ENCODE results near the gene STAG1.
"Not testable (repeated sequence)": the region's sequence is repeated elsewhere in the genome, so short reads cannot be mapped to it uniquely, and the experiment has no call there.

STAG1 gene

GRCh38 chr3:136576279-136577009, 175.7 kb downstream of the STAG1 start:
- DNase-seq, result no peak

GRCh38 chr3:136567599-136568188, 184.5 kb downstream of the STAG1 start:
- no peak for DNase-seq

GRCh38 chr3:136564962-136565361, 187.2 kb downstream of the STAG1 start:
- DNase-seq, result not testable (repeated sequence)

- no peak for DNase-seq
These were observed 190.2 kb downstream of the STAG1 start for GRCh38 chr3:136562026-136562425.

- no peak for DNase-seq
These were observed 192.3 kb downstream of the STAG1 start for GRCh38 chr3:136559896-136560295.

- DNase-seq, result not testable (repeated sequence)
These were observed 202.7 kb downstream of the STAG1 start for GRCh38 chr3:136549461-136549860.

GRCh38 chr3:136547293-136547692, 204.9 kb downstream of the STAG1 start:
- DNase-seq, result no peak

DNA sequence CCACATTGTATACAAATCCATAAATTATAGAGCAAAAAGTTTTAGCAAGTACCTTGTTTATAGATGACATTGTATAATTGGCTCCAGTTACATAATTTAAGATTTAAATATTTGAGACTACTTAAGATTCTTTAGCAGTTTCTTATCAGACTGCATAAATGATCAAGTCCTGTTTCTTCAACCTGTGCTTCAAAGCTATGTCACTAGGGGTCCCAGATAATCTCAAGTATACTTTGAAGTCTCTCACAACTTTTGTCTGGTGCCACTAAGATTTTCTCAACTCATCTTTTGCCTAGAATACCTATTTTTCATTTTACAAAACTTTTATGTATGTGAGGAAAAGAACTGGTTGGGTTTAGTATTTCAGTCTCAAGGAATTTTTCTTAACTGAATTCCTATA, 205.5 kb downstream of the STAG1 start:
- DNase-seq, result no peak

DNA sequence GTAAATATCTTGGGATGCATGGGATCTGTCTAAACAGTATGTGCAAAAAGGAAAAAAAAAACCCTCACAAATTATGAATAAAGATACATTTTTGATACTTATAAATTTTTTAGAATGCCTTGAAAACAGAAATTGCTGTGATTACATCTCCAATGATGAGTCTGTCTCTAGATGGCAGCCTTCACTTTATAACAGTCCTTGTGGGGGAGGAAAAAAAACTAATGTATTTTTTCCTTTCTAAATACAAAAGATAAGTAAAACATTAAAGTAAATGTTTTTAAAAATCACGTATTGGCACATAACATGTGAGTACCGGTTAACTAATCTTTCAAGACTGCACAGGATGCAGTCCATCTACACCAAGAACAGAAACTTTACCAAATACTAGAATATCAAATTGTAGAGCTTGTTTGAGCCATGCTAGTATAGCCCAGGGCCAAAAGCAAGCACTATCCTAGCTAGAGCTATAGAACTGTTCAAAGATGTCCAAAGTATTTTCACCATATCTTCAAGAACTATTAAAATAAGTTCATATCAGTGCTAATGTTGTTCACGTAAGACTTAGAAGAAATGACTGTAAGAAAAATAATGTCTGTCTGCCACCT, 206.4 kb downstream of the STAG1 start:
- no peak for DNase-seq

DNA sequence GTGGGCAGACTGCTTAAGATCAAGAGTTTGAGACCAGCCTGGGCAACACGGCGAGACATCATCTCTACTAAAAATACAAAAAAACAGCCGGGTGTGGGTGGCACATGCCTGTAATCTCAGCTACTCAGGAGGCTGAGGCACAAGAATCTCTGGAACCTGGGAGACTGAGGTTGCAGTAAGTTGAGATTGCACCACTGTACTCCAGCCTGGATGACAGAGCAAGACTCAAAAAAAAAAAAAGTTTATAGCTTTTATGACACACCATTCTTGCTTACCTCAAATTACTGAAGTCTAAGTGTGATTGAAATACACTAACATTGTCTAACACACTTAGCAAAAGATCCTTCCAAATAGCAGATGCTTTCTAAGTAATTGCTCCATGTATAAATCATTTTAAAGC, 207.6 kb downstream of the STAG1 start:
- DNase-seq, result no peak

- DNase-seq, result no peak
These were observed 208.8 kb downstream of the STAG1 start for GRCh38 chr3:136543385-136543784.

DNA sequence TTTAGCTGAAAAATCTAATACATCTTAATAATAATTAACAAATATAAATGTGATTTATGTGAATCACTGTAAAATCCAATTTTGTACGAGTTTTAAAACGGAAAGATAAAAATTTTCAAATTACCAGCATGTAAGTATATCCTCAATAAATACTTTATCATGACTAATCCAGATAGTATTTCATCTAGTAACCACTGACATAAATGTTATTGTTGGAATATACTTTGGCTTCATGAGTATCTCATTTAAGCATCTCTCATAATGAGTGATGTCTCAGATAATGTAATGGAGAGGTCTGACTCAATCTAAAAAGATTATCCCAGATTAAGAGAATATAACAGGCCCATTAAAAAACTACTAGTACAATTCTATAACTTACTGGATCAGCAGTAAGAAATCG, 216.3 kb downstream of the STAG1 start:
- no peak for DNase-seq

DNA sequence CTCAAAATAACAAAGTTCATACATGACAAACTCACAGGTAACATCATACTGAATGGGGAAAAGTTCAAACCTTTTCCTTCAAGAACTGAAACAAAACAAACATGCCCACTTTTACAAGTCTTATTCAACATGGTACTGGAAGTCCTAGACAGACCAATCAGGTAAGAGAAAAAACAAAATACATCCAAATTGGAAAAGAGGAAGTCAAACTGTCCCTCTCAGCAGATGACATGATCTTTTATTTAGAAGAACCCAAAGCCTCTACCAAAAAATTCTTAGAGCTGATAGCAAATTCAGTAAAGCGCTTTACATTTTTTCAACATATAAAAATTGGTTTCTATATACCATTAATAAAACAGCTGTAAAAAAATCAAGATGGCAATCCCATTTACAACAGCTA, 219.4 kb downstream of the STAG1 start:
- DNase-seq, result no peak

DNA sequence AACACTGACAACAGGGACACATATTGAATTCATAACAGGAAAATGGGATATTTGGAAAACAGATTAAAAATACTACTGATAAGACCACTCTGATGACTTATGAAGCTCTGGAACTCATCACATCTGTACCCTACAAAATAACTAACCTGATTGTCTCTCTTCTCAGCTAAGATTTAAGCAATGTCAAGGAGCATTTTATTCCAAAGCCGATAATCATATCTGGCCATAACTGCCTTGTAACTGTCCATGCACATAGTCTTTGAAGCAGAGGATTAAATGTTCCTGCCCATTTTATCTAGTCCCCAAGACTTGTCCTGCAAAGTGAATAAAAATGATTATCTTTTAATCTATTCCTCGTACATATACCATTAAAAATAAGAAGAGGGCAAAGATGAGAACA, 234.1 kb downstream of the STAG1 start:
- no peak for DNase-seq

- no peak for DNase-seq
These were observed 235.5 kb downstream of the STAG1 start for GRCh38 chr3:136516656-136517055.

DNA sequence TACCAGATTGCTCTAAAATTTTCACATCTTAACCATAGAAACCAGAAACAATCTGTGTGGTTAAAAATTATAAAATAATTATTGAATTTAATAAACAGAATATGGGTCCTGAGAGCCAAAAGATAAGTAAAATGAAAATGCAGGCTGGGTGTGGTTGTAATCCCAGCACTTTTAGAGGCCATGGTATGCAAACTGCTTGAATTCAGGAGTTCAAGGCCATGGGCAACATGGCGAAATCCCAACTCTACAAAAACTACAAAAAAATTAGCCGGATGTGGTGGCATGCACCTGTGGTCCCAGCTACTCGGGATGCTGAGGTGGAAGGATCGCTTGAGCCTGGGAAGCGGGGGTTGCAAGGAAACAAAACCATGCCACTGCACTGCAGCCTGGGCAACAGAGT, 236.1 kb downstream of the STAG1 start:
- no peak for DNase-seq

DNA sequence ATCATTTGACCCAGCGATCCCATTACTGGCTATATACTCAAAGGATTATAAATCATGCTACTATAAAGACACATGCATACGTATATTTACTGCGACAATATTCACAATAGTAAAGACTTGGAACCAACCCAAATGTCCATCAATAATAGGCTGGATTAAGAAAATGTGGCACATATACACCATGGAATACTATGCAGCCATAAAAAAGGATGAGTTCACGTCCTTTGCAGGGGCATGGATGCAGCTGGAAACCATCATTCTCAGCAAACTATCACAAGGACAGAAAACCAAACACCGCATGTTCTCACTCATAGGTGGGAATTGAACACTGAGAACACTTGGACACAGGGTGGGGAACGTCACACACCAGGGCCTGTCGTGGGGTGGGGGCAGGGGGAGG, 237.6 kb downstream of the STAG1 start:
- not testable (repeated sequence) for DNase-seq

GRCh38 chr3:136513367-136513766, 238.8 kb downstream of the STAG1 start:
- no peak for DNase-seq

DNA sequence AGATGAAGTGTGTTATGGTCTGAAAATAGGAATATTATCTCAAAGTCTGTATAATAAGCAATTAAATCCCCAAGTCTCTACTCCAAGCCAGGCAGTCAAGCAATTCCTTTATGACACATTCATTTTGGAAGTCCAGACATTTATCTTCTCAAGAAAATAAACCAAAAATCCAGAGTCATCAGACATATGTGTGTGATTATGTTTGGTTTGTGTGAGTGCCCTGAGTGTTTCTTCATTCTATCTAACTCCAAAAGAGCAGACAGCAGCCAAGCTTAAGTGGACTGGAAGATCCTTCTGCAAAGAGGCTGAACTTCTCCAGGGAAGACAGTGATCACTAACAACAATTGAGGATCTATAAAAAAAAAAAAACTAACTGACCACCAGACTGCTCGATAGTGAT, 239.8 kb downstream of the STAG1 start:
- DNase-seq, result no peak

GRCh38 chr3:136505676-136506075, 246.5 kb downstream of the STAG1 start:
- DNase-seq, result no peak

DNA sequence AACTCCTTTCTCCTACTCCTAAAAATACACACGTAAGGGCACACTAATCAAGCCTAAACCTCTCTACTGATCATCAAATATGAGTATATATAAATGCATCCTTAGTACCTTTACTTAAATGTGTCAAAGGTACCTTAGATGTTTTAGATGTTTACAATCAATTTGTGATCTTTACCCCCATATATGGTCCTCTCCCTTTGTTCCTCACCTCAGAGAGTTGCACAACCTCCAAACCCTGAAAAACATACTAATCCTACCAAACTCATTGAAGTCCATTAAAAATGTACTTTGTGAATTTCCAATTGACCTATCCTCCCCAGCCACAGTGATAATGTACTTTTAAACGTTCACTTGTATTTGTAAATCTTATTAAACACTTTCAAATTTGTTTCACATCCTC, 249.1 kb downstream of the STAG1 start:
- no peak for DNase-seq

- no peak for DNase-seq
These were observed 253.2 kb downstream of the STAG1 start for GRCh38 chr3:136498919-136499447.

- DNase-seq, result no peak
These were observed 257.0 kb downstream of the STAG1 start for GRCh38 chr3:136495213-136495612.

Measured in islet precursor cell (in vitro differentiated cells).